Putamen (tissue), 1 donor: Measurements from ENCODE around the gene NR1I3.
A peak's percentile ranks its signal among the peaks of the same experiment; 100 is the strongest.

Experiments used
- DNase-seq: peaks from one replicate; pipeline ENCODE4 v3.0.0-alpha.2; 2016; ENCODE audit warnings: low spot score

Gene NR1I3

DNA sequence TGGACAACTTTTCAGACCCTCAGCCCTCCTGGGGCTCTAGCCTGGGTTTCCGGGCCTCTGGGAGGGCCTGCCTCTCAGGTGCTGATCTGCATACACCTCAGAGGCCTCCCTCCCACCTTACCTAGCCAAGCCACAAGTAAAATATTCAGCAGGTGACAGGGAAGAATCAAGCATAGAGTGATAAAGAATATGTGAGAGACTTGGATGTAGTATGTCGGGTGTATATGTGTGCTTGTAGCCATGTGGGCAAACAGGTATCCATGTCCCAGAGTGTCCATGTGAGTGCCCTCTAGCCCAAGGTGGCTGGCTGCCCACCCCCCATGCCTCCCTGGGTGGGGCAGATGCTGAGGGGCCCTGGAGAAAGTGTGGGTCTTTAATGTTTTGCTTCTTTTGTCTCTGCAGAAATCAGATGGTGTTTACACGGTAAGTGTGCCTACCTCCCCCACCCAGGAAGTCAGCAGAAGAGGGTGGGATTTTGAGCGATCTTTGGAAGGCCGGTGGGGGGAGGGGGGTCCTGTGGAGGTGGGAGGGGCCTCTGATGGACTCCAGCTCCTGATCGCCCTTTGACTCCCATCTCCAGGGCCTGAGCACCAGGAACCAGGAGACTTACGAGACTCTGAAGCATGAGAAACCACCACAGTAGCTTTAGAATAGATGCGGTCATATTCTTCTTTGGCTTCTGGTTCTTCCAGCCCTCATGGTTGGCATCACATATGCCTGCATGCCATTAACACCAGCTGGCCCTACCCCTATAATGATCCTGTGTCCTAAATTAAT, 19.5 kb downstream of the NR1I3 start:
- DNase-seq = no peak

DNA sequence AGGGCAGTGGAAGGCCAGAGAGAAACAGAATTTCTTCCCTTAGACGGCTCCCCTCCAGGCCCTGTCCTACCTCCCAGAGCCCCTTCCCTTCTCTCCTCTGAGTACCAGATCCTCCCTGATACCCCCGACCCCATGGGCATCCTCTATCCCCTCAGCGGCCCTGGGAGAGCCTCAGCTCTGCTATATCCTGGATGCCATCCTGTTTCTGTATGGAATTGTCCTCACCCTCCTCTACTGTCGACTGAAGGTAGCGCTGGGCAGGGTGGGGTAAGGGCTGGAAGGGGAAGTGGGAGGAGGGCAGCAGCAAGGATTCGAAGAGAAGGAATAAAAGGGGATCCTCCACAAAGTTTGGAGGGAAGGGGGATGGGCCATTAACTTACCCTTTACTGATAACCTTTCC, 20.2 kb downstream of the NR1I3 start:
- DNase-seq = no peak

DNA sequence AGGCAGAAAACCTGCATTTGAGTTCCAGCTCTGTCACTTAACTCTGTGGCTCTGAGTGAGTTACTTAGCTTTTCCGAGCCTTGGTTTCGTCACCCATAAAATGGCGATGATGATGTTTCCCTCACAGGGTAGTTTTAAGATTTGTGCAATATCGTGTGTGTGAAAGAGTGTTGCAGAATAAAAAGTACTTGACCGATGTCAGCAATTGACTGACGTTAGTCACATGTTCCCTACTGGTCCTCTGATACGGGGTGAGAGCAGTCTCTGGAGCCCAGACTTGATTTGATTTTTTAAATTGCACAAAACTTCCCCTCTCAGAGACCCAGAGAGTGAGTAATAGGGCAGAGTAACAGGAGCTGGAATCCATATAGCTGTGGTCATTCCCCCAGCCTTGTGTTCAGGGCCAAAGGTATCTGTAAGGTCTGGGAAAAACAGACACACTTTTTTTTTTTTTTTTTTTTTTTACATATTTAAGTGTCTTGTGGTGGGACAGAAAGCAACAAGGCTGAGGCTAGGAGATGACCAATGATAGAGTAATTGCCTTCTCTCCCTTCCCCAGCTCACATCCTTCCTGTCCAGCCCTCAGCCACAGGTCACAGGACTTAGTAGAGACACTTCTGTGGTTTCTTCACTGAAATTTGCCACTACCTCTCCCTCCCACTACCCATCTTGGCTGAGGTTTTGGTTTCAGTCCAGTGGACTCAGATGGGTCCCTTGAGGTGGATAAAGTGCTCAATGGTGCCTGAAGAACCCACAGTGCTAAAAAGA, 20.9 kb downstream of the NR1I3 start:
- no peak for DNase-seq

DNA sequence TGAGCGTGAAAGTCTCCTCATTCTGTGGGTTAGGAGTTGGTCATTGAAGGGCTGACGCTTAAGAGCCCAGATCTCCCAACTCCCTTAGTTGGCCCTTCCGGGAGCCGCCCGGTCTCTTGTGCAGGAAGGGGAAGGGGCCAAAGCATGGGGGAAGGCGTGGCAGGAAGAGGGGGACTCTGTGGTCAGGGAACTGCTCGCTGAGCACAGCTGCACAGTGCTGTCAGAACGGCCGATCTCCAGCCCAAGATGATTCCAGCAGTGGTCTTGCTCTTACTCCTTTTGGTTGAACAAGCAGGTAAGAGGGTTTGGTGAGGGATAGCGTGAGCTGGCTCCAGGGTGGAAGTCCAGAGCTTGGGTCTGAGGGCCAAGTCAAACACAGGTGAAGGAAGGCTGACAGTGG, 22.9 kb downstream of the NR1I3 start, which contains the start of gene FCER1G:
FCER1G (plus strand) TSS at position 220 of the 400 bp plus-strand sequence; CDS start at position 247, 27 bp downstream.
- DNase-seq = no peak

DNA sequence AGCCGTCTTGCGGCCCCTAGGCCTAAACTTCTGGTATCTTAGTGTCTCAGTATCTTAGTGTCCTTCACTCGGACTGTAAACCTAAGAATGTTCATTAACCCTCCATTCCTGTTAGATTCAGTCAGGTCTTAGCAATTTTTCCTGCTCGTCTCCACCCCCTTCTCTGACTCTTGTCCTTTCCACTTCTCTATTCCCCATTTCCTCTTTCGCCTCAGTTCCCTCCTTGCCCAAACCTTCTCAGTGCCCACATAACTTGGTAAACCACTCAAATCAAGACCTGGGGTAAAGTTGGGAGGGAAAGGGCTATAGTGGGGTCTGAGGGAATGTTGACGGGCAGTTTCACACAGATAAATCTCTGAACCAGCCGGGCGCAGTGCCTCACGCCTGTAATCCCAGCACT, 23.6 kb downstream of the NR1I3 start:
- DNase-seq = no peak

DNA sequence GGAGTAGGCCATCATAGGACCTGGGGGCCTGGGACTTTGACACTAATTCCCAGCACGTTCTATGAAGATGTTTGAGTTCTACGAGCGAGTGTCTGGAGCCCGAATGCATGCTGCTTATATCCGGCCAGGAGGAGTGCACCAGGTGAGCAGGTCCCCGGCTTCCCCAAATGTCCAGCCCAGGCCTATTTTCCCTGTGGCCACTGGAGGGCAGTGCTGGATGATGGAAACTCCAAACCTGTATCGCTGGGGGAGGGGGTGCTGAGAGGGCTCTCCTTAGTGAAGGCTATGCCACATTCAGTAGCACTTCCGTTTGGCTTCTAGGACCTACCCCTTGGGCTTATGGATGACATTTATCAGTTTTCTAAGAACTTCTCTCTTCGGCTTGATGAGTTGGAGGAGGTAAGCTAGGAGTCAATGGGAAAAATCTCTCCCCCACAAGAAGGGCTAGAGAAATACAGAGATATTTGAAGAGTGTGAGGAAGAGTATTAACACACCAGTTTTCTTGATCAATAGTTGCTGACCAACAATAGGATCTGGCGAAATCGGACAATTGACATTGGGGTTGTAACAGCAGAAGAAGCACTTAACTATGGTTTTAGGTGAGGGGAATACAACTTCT, 28.1 kb downstream of the NR1I3 start:
- no peak for DNase-seq

DNA sequence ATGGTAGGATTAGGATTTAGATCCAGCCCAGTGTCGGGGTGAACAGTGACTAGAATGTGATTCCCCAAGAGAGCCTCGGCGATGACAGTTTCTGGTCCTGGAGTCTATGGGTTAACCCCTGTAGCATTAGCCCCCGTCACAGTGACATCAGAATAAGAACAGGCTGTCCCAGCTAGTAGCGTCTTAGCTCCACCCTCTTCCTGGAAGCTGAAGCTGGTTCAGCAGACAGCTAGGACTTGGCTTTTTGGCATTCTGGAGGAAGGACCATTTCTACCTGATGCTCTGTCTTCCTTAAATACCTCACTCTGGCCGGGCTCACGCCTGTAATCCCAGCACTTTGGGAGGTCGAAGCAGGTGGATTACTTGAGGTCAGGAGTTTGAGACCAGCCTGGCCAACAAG, 30.8 kb downstream of the NR1I3 start:
- no peak for DNase-seq

DNA sequence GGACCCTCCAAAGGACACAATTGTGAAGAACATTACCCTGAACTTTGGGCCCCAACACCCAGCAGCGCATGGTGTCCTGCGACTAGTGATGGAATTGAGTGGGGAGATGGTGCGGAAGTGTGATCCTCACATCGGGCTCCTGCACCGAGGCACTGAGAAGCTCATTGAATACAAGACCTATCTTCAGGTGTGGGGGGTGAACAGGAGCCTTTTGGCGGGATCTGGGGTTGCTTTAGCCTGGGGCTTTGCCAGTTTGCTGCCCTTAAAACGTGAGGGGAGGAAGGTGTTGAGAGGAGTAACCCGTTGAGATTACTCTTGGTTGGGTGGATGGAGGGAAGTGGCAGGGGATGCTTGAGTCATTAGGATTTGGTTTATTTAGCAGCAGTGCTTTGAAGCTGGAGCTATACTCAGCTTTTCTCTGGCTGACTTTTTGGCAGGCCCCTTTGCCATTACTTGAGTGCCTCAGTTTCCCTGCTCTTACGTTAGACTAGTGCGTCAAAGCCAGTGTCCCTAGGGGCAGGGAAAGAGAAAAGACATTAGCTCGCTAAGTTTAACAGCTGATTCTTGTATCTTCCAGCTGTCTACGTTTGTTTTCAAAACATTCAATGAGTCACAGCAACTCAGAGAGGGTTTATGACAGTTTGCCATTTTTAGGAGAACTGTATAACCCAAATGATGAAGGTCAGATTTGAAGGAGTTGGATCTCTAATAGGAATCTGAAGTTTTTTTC, 31.4 kb downstream of the NR1I3 start:
- no peak for DNase-seq

DNA sequence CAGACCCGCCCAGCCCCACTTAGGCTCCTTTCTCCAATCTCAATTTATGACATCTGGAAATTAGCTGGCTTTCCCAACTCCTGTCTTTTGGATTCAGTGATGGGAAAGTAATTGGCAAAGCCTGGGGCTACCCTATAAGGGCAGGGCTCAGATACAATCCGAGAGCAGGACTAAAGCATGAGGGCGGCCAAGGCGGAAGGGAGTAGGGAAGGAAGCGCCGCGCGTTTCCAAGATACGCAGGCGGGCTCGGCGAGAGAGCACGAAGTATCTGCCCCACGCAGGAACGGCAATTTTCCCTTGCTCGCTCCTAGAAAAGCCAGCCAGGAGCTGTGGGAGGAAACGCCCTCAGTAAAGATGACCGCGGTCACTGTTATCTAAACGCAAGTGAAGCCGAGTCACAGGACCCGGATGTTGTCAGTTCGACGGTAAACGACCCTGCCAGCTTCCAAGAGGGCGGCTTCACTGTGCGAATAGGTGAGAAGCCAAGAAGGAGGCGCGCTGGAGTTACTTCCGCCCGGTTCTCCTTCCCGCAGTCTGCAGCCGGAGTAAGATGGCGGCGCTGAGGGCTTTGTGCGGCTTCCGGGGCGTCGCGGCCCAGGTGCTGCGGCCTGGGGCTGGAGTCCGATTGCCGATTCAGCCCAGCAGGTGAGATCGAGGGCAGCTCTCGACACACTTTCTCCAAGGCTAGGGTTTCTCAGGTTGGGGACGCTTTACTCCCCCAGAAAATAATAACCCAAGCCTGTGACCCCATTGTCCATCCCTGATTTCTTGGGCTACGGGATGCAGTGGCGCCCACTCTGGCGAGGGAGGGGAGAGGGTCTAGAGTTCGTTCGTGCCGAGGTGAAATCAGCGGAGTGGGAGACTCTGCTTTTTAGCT, 35.9 kb downstream of the NR1I3 start, which contains the start of gene NDUFS2:
NDUFS2 (plus strand) TSS at position 532 of the 877 bp plus-strand sequence; CDS start at position 551, 19 bp downstream.
- peak; percentile 99 for DNase-seq

DNA sequence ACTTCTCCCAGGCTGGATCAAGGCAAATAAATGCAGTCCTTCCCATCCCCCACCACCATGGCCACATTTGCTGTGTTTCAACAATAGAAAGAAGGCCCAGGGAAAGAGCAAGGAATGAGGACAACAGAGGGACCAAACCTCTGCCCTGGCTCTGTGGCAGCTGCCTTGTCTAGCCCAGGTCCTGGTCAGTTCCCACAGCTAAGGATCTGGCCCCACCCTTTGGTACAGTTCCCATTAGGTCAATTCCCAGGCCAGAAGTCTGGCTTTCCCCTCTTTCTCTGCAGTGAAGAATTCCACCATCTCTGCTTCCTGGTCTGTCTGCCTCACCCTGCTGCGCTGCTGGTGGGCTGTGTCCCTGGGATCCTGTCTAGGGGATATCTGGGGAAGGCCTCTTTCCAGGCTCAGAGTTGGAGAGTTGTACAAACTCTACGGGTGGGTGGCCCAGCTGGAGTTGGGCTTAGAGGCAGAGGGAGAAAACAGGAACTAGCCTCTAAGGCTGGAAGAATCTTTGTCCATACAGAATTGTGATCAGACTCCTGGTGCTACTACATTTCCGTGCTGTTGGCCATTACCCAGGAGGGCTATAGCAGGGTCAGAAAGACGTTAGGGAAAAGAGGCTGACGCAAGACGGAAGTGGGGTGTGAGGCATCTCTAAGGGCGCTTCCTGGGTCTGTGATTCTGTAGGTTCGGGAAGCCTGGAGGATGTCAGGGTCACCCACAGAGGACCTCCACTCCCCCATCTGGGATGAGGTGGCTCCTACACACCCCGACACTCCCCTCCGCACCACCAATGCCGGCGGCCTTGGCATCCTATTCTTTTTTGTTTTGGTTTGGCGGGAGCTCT, 36.8 kb downstream of the NR1I3 start:
- DNase-seq = peak; percentile 61

DNA sequence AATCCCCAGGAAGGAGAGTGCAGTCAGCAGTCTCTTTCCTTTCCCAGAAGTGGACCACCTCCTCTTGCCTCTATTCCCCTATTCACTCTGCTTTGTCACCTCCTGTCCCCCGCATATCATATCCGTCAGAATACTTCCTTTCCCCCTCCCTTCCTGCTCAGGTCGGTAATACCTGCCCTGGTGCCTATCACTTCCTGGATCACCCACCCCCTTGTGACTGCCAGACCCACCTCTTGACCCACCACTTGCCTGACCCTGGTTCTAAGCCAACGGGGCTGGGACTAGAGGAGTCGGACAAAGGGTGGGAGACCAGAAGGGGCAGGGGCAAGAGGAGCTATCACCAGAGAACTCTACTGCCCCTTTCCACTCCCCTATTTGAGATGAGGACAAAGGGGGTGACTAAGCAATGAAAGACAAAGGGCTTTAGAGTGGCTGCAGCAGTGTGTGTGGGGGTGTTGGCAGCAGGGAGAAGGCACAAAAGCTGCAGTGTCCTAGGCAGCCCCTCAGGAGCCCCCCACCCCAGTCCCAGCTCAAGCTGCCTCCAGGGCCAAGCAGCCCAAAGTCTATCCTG, 37.5 kb downstream of the NR1I3 start:
- peak; percentile 94 for DNase-seq

DNA sequence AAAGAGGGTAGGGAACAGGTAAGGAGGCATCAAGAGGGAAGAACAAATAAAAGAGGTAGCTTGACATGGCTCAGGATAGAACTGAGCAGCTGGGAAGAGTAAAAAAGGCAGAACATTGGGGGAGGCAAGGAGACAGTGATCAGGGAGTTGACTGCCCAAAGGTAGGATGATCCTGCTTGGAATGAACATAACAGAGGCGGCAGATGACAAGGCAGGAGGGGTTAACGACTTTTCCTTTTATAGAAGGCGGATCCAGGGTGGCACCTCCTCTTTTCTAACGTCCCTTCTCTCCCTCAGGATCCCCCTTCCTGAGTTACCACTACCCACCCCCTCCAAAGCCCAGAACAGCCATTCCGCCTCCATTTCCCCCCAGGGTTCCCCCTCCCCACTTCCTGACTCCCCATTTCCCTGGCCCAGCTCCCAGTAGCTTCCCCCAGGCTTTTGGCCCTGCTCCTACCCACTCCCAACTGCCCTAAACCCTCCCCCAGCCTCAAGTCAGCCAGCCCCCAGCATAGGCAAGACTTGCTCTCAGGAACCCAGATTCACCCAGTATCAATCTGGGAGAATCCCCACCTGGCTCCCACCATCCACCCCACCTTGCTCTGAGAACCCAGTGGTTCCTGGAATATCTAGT, 38.4 kb downstream of the NR1I3 start:
- DNase-seq = no peak

DNA sequence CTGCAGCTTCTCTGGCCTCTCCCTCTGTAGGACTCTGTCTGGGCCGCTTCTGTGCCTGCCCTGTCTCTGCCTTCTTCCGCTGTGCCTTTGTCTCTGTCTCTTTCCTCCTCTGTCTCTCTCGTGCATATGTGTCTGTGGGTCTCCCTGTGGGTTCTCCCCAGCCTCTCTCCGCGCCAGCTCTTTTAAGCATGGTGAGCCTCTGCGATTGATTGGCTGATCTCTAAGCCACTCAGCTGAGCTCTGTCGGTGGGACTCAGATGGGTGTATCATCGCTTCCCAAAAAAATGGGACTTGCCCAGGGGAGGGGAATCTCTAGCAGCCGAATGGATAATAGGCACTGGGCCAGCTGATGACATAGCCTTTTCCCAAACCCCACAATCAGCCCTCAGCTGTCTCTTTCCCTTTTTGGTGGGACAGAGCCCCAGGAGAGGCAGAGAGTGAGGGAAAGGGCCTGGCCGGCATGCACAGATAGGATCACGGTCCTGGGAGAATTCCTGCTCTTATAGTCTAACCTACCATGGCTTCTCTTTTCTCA, 39.0 kb downstream of the NR1I3 start, which contains the start of gene ADAMTS4:
ADAMTS4 (minus strand) TSS at position 158 of the 535 bp plus-strand sequence. CDS start 427 bp downstream, outside the sequence.
- peak; percentile 95 for DNase-seq

DNA sequence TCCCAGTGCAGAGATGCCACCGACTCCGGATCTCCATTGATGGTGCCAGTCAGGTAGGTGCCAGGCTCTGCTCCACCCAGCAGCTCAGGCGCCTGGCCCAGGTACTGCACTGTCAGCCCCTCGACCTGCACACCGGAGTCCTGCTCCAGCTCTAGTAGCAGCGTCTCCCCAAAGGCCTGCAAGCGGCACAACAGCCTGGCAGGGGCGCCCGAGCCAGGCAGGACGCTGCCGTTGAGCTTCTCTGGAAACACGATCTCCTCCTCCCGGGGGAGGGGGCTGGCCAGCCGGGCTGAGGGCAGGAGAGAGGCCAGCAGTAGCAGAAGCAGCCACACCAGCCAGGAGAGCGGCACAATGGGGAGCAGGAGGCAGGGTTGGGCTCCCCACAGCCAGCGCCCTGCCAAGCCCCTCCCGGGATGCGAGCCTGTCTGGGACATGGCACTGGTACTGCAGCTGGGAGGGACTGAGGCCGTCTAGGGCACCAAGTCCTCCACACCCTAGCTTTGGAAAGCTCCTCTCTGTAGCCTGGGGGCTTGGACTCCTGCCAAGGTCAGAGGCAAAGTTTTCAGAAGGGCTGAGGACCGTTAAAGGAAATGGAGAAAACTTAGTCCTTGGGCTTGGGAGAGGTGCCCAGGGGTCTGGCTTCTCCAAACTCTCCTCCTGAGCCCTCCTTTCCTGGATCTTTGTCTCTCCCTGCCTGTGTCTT, 39.7 kb downstream of the NR1I3 start:
- DNase-seq = peak; percentile 57

DNA sequence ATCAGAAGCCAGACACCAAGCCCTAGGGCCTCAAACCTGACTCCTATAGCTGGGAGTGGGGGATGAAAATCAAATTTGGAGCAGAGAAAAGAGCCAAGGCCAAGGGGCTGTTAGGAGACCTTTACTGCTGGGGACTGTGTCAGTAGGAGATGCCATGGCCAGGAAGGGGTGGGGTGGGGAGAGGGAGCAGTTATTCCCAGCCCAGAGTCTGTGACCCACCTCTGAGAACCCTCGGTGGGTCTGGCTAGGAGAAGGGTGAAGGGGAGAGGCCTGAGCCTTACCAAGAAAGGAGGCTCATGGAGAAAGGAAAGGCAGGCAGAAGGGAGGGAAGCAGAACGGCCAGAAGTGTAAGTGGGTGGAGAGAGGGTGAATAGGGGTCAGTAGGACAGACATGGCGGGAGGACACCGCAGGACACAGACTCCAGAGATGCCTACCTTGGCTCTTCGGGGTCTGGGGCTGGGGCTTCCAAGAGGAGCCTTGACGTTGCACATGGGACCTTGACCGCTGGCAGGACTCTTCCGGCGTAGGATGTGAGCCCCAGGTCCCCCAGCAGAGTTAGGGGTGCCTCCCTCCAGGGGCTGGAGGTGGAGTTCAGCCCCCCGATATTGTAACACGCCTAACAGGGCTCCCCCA, 40.3 kb downstream of the NR1I3 start:
- DNase-seq = no peak

DNA sequence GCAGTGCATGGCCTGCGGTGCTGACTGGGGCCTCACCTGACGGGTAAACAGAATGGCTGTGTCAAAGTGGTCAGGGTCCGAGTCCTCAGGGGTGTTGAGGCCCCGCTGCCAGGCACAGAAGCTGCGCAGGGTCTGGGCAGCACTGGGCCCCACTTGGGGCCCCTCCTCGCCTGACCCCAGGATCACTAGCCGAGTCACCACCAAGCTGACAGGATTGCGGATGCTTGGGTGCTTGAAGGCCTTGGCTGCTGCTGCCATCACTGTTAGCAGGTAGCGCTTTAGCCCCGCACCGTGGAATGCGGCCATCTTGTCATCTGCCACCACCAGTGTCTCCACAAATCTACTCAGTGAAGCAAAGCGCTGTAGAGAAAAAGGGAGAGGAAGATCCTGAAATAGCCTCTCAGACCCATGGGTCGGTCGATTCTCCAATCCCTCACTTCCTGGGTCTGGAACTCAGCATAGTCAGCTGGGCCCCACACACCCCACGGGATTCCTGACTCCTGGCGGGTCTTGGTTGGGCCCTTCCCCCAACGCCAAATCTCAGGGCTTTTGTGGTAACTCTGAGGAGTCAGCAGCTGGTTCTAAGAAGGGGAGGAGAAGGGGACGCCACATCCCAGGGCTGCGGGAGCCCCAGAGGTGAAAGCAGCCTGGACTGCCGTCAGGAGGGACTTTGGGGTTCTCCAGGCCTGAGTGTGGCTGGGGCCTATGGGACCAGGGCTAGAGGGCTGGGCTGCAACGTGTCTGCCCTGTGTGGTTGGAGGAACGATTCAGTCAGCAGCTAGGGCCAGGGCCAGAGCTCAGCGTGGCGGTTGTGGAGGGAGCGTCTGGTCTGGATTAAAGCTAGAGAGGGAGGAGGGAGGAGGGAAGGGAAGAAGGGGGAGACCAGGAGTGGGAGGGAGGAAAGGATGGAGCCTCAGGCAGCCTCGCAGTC, 41.2 kb downstream of the NR1I3 start:
- no peak for DNase-seq

DNA sequence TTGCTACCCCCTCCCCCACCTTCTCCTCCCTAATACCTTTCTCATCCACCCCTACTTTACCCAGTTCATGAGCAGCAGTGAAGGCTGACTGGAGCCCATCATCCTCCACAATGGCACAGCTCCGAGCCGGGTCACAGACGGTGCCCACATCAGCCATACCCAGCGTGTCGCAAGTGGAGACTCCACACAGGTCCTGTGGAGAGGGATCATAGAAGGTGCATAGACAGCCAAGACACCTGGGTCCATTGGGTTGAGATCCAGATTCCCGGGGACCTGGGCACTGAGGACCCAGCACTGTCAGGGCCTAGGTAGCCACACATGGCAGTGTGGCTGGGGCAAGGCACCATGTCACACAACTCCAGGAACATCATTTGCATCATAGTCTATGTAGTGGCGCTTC, 41.9 kb downstream of the NR1I3 start:
- no peak for DNase-seq
